K562 (cell line): ENCODE data around the gene FGF22. TPM values are rescaled to one million over a fixed set of nuclear protein-coding genes. Genes with fewer than 3 reads are reported as not detected.

Source experiments
- ATAC-seq: fragments of 200-7000 bp; cut with Tn5 transposase; 3 replicates; pipeline ENCODE4 v1.9.1; 2020; ENCODE audit warnings: moderate library complexity
- BruUV-seq: library from RNA; stranded (reverse); fragments of 400-500 nt; replicated peaks from 2 replicates; lab custom pipeline; 2021; lab: Mats Ljungman, UMichigan
- CTCF ChIA-PET: fragments of 300-600 bp; formaldehyde crosslinking; extraction: SDS; loops from one replicate; lab custom pipeline; 2021; ENCODE audit warnings: low intra/inter-chr PET ratio; lab: Yijun Ruan, JAX
- POLR2A ChIA-PET: fragments of 300-600, 350-650 bp; sonication (Branson Sonifier 250); formaldehyde crosslinking; extraction: SDS; loops from one replicate; lab custom pipeline; 2021; ENCODE audit warnings: antibody characterized with exemption, inconsistent platforms; lab: Yijun Ruan, JAX
- DNase-seq, 4 experiments: peaks; one replicate each; pipeline versions ENCODE4 v3.0.0 to v3.0.0-alpha.2; 2011 to 2018; ENCODE audit warnings: low spot score in 3 of 4, mixed read lengths in 3 of 4; ENCODE audit errors: extremely low read depth in 1 of 4
- FAIRE-seq: peaks from 2 replicates; lab custom pipeline; 2011; peaks lifted over from hg19 to GRCh38; lab: Jason Lieb, UNC
- H2AFZ ChIP-seq: 2 replicates; pipeline ENCODE4 v1.6.0; 2011; ENCODE audit warnings: low read depth, low read length, control low read depth, inconsistent platforms
- H3K27ac ChIP-seq: fragments of 200-600 bp; 3 replicates; pipeline ENCODE4 v1.8.0; 2011; ENCODE audit warnings: low read depth, mild to moderate bottlenecking, control low read depth, inconsistent platforms, low read length, moderate library complexity, mixed read lengths; ENCODE audit errors: extremely low read depth
- H3K27me3 ChIP-seq, 2 experiments: fragments of 300-600 bp in 1 of 2; 2 replicates in 1 of 2; 3 replicates in 1 of 2; pipeline versions ENCODE4 v1.6.0 to v1.8.0; 2011; ENCODE audit warnings: inconsistent platforms in 2 of 2, low read length in 2 of 2, mild to moderate bottlenecking in 1 of 2, mixed read lengths in 1 of 2, moderate library complexity in 1 of 2; ENCODE audit not compliant: control insufficient read depth in 2 of 2, insufficient read depth in 2 of 2
- H3K36me3 ChIP-seq: fragments of 300-600 bp; 3 replicates; pipeline ENCODE4 v1.8.0; 2011; ENCODE audit warnings: mild to moderate bottlenecking, low read length, inconsistent platforms; ENCODE audit not compliant: control insufficient read depth, insufficient read depth
- H3K4me1 ChIP-seq, 2 experiments: fragments of 200-600 bp in 1 of 2; replicated peaks in 1 of 2; 2 replicates in 1 of 2; 3 replicates in 1 of 2; pipeline versions ENCODE4 v1.5.1 to v1.8.0; 2011; ENCODE audit warnings: inconsistent platforms in 2 of 2, low read length in 2 of 2, mild to moderate bottlenecking in 1 of 2, mixed read lengths in 1 of 2, moderate library complexity in 1 of 2; ENCODE audit not compliant: control insufficient read depth in 2 of 2, insufficient read depth in 2 of 2
- H3K4me2 ChIP-seq: 2 replicates; pipeline ENCODE4 v1.6.1; 2011; ENCODE audit warnings: low read length, control low read depth, inconsistent platforms, mixed read lengths; ENCODE audit not compliant: insufficient read depth
- H3K4me3 ChIP-seq: fragments of 200-600 bp; sonication (generic), shearing (Covaris generic); 2 replicates; pipeline ENCODE4 v1.5.1; 2016; ENCODE audit warnings: control low read depth, inconsistent platforms
- H3K79me2 ChIP-seq: fragments of 200-600 bp; 3 replicates; pipeline ENCODE4 v1.8.0; 2011; ENCODE audit warnings: low read length, inconsistent platforms; ENCODE audit not compliant: control insufficient read depth, insufficient read depth
- H3K9ac ChIP-seq, 2 experiments: 2 replicates each; pipeline versions ENCODE4 v1.6.0 to v1.6.1; 2011; ENCODE audit warnings: low read depth in 2 of 2, low read length in 2 of 2, control low read depth in 1 of 2, inconsistent platforms in 1 of 2, mild to moderate bottlenecking in 1 of 2, mixed read lengths in 1 of 2; ENCODE audit not compliant: insufficient read depth in 1 of 2
- H3K9me1 ChIP-seq: one replicate; pipeline ENCODE4 v1.6.0; 2011; ENCODE audit warnings: inconsistent platforms, mild to moderate bottlenecking, low read length, moderate library complexity; ENCODE audit not compliant: control insufficient read depth, insufficient read depth
- H3K9me3 ChIP-seq: replicated peaks from 2 replicates; pipeline ENCODE4 v1.5.1; 2011; ENCODE audit warnings: low read depth, low read length, inconsistent platforms; ENCODE audit not compliant: control insufficient read depth, insufficient read depth
- H4K20me1 ChIP-seq: replicated peaks from 2 replicates; pipeline ENCODE4 v1.6.1; 2011; ENCODE audit warnings: low read length, inconsistent platforms, mixed read lengths; ENCODE audit not compliant: control insufficient read depth, insufficient read depth
- ARID1B ChIP-seq: fragments of 450-650 bp; IDR thresholded peaks from 2 replicates; pipeline ENCODE4 v1.6.1; 2016; ENCODE audit warnings: antibody characterized with exemption, mild to moderate bottlenecking, inconsistent platforms
- FOXA1 ChIP-seq: fragments of 450-650 bp; IDR thresholded peaks from 2 replicates; pipeline ENCODE4 v1.6.1; 2016; ENCODE audit warnings: mild to moderate bottlenecking, borderline replicate concordance
- NFIC ChIP-seq: fragments of 450-650 bp; IDR thresholded peaks from 2 replicates; pipeline ENCODE4 v1.6.1; 2017; ENCODE audit warnings: mild to moderate bottlenecking, inconsistent platforms
- NUFIP1 ChIP-seq: fragments of 450-650 bp; IDR thresholded peaks from 2 replicates; pipeline ENCODE4 v1.6.1; 2018; ENCODE audit not compliant: partially characterized antibody
- POLR2G ChIP-seq: fragments of 200-400 bp; formaldehyde crosslinking; IDR thresholded peaks from 2 replicates; pipeline ENCODE4 v1.6.1; 2017; ENCODE audit warnings: low read depth, mild to moderate bottlenecking, antibody characterized with exemption, low read length, moderate library complexity
- RBFOX2 ChIP-seq: fragments of 200-400 bp; formaldehyde crosslinking; IDR thresholded peaks from 2 replicates; pipeline ENCODE4 v1.6.1; 2017; ENCODE audit warnings: low read depth, mild to moderate bottlenecking, low read length, moderate library complexity
- RBM22 ChIP-seq: fragments of 200-400 bp; formaldehyde crosslinking; IDR thresholded peaks from 2 replicates; pipeline ENCODE4 v1.6.1; 2018; ENCODE audit warnings: low read length, low read depth; ENCODE audit not compliant: poor library complexity, severe bottlenecking
- SRSF3 ChIP-seq: fragments of 200-400 bp; formaldehyde crosslinking; IDR thresholded peaks from 2 replicates; pipeline ENCODE4 v1.6.1; 2016; ENCODE audit warnings: mild to moderate bottlenecking, low read length, moderate library complexity; ENCODE audit not compliant: insufficient read depth
- TRIM28 ChIP-seq: fragments of 450-650 bp; IDR thresholded peaks from 2 replicates; pipeline ENCODE4 v1.6.1; 2017
- ZBTB17 ChIP-seq: fragments of 450-650 bp; formaldehyde crosslinking; IDR thresholded peaks from 2 replicates; pipeline ENCODE4 v1.4.0; 2020; ENCODE audit warnings: mild to moderate bottlenecking
- ZNF124 ChIP-seq: sonication (generic); formaldehyde crosslinking; IDR thresholded peaks from 2 replicates; pipeline ENCODE4 v1.8.1; 2022; ENCODE audit warnings: missing genetic modification reagents
- ZNF217 ChIP-seq: sonication (generic); formaldehyde crosslinking; IDR thresholded peaks from 2 replicates; pipeline ENCODE4 v1.8.0; 2022; ENCODE audit warnings: mild to moderate bottlenecking, missing genetic modification reagents
- ZSCAN29 ChIP-seq: fragments of 450-650 bp; IDR thresholded peaks from 2 replicates; pipeline ENCODE4 v1.6.1; 2017
- WGBS: fragments of 100-300 bp; shearing (Covaris generic); methylation state at CpG from one replicate; pipeline ENCODE4 v1.1.6; 2016; ENCODE audit warnings: low coverage, mixed read lengths; ENCODE audit not compliant: insufficient coverage; ENCODE audit errors: missing lambda C conversion rate; 5-methylcytosine and 5-hydroxymethylcytosine counted together
- in situ Hi-C: fragments of 300-500 bp; cut with MboI; formaldehyde crosslinking; loops from 4 replicates; pipeline ENCODE4 v1.15.0; 2018; ENCODE audit warnings: inconsistent platforms, mixed read lengths
- intact Hi-C: fragments of 100-400 bp; cut with micrococcal nuclease; formaldehyde crosslinking; loops from 2 replicates; pipeline ENCODE4 v1.14.2; 2022
- polyA plus RNA-seq, 8 experiments: library from polyadenylated mRNA; depleted of rRNA in 4 of 8; stranded (reverse) in 5 of 8; unstranded in 3 of 8; fragments of >200 nt; fragmentation: Nextera tagmentation in 2 of 8; fragmentation: Illumina TruSeq in 1 of 8; extraction: Ambion mirVana in 2 of 8; extraction: Trizol in 1 of 8; gene quantifications; 2 replicates each; pipeline versions ENCODE4 v1.2.1 to v1.2.3, GENCODE V29; 2011 to 2014; ENCODE audit warnings: inconsistent platforms in 1 of 8, missing spikeins in 1 of 8
- total RNA-seq, 7 experiments: library from RNA; depleted of rRNA in 6 of 7; stranded (reverse); fragments of >200 nt in 6 of 7; fragmentation: Illumina TruSeq in 2 of 7; extraction: Trizol in 2 of 7; gene quantifications; 2 replicates each; pipeline versions ENCODE4 v1.2.1 to v1.2.3, GENCODE V29; 2011 to 2021; ENCODE audit warnings: low replicate concordance in 1 of 7
- TF ChIP-seq, protein P1 (sequence below): sonication (generic); formaldehyde crosslinking; IDR thresholded peaks from 2 replicates; pipeline ENCODE4 v1.4.0; 2020; ENCODE audit warnings: mild to moderate bottlenecking, missing genetic modification reagents
- TF ChIP-seq, protein P2 (sequence below): fragments of 250-450 bp; sonication (Bioruptor Pico); IDR thresholded peaks from 2 replicates; pipeline ENCODE4 v1.5.0; 2021

FGF22 gene
- total and polyA plus RNA-seq, 9 of the 15 experiments (the other 6 are each of a cell fraction or from before 2014, with no cell fraction given): 0.14 to 2.2 (median 0.86) TPM; not detected in 4

DNA sequence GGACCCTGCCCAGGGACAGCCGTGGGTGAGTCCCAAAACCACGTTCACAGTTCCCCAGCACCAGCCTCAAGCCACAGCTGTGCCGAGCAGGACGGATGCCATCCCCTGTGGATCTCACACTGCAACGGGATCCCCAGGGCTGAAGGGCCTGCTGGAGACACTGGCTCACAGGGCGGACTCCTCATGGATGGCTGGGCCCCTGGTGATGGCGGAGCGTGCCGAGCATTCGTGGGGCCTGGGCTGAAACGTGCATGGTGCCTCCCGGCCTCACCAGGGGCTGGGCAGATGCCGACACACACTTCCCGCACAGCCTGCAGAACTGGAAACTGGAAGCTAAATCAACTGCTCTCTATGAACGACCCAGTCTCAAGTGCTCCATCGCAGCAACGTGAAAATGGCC, 13.7 kb downstream of the FGF22 start:
- Histone ChIP-seq H3K79me2 (peaks cover 62% of the 10 kb centered on the region), H3K9ac (no peak overlapping the region), H3K4me1 (peaks cover 0 to 42% of the 10 kb centered on the region in 2 experiments; a peak in 2 of 5 replicates), H3K27me3 (no peaks in the 10 kb centered on the region), H3K36me3 (peaks cover 92% of the 10 kb centered on the region; the same call in 2 of the 3 replicates), H2AFZ (no peak overlapping the region), H3K4me2 (no peak overlapping the region), H3K4me3 (no peak overlapping the region), H3K27ac (no peak overlapping the region), H3K9me1 (no peaks in the 10 kb centered on the region), H3K9me3 (no peaks in the 10 kb centered on the region), H4K20me1 (peaks cover 25% of the 10 kb centered on the region)
- ChIA-PET POLR2A (no interaction called here), CTCF (no interaction called here)
- DNase-seq (no peak), FAIRE-seq (no peak), ATAC-seq (no peak)
- in situ Hi-C loops: no loop called here
- WGBS: 97% methylated on average over 15 of the region's 17 CpGs
- intact Hi-C loops: no loop called here
- no TSS peak for BruUV-seq
- TF ChIP-seq POLR2G (peak; percentile 23), SRSF3 (no peak), RBFOX2 (peak; percentile 2; the same call in 1 of the 2 replicates), RBM22 (peak; percentile 18), FOXA1 (no peak)

DNA sequence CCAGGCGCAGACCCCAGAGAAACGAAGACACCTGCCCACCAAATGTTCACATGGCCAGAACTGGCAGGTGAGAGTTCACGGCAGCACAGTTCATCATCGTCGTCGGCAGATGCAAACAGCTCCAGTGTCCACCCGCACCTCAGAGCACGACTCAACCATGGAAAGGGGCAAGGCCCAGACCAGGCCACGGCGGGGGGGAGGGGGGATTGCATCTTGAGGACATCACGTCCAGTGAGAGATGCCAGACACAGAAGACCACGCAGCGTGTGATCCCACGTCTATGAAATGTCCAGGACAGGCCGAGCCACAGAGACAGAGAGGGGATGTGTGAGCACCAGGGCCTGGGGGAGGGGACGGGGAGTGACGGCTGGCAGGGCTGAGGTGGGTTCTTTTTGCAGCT, 16.0 kb downstream of the FGF22 start:
- no peak overlapping the region for H3K4me3 ChIP-seq
- FAIRE-seq: no peak

More for the DNA sequence above, 16.0 kb downstream of the FGF22 start:
- Histone ChIP-seq H4K20me1 (peaks cover 45% of the 10 kb centered on the region), H2AFZ (no peak overlapping the region), H3K9ac (no peak overlapping the region; a peak in 1 of 4 replicates), H3K27ac (no peak overlapping the region), H3K9me3 (no peaks in the 10 kb centered on the region), H3K4me2 (no peak overlapping the region), H3K9me1 (peaks cover 8% of the 10 kb centered on the region), H3K27me3 (no peaks in the 10 kb centered on the region), H3K4me1 (peaks cover 6 to 65% of the 10 kb centered on the region in 2 experiments), H3K36me3 (peaks cover 96% of the 10 kb centered on the region; the same call in 2 of the 3 replicates), H3K79me2 (peaks cover 85% of the 10 kb centered on the region)
- TF ChIP-seq RBFOX2 (peak; percentile 29; the same call in 1 of the 2 replicates), ZNF217 (CRISPR knock-in tag) (no peak), NFIC (no peak), TRIM28 (no peak), NUFIP1 (no peak), ZBTB17 (no peak), ZNF124 (CRISPR knock-in tag) (no peak), POLR2G (peak; percentile 49), ARID1B (no peak), ZSCAN29 (no peak)
- TF ChIP-seq, protein P1, sequence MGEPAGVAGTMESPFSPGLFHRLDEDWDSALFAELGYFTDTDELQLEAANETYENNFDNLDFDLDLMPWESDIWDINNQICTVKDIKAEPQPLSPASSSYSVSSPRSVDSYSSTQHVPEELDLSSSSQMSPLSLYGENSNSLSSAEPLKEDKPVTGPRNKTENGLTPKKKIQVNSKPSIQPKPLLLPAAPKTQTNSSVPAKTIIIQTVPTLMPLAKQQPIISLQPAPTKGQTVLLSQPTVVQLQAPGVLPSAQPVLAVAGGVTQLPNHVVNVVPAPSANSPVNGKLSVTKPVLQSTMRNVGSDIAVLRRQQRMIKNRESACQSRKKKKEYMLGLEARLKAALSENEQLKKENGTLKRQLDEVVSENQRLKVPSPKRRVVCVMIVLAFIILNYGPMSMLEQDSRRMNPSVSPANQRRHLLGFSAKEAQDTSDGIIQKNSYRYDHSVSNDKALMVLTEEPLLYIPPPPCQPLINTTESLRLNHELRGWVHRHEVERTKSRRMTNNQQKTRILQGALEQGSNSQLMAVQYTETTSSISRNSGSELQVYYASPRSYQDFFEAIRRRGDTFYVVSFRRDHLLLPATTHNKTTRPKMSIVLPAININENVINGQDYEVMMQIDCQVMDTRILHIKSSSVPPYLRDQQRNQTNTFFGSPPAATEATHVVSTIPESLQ (CRISPR knock-in tag): no peak
- TF ChIP-seq, protein P2, sequence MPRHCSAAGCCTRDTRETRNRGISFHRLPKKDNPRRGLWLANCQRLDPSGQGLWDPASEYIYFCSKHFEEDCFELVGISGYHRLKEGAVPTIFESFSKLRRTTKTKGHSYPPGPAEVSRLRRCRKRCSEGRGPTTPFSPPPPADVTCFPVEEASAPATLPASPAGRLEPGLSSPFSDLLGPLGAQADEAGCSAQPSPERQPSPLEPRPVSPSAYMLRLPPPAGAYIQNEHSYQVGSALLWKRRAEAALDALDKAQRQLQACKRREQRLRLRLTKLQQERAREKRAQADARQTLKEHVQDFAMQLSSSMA (CRISPR knock-in tag): no peak
- 94% methylated on average over 15 of the region's 17 CpGs for WGBS
- no TSS peak for BruUV-seq
- no peak for DNase-seq
- POLR2A ChIA-PET: no interaction called here
- in situ Hi-C loops (no loop called here), intact Hi-C loops (no loop called here)
- CTCF ChIA-PET: no interaction called here
- no peak for ATAC-seq
